ENCODE results near the gene HPCAL1. TPM values are rescaled to one million over a fixed set of nuclear protein-coding genes. Genes with fewer than 3 reads are reported as not detected.

The HPCAL1 gene
- total RNA-seq, 2 experiments from 2014 or later, result 9.2 to 9.7 TPM

DNA sequence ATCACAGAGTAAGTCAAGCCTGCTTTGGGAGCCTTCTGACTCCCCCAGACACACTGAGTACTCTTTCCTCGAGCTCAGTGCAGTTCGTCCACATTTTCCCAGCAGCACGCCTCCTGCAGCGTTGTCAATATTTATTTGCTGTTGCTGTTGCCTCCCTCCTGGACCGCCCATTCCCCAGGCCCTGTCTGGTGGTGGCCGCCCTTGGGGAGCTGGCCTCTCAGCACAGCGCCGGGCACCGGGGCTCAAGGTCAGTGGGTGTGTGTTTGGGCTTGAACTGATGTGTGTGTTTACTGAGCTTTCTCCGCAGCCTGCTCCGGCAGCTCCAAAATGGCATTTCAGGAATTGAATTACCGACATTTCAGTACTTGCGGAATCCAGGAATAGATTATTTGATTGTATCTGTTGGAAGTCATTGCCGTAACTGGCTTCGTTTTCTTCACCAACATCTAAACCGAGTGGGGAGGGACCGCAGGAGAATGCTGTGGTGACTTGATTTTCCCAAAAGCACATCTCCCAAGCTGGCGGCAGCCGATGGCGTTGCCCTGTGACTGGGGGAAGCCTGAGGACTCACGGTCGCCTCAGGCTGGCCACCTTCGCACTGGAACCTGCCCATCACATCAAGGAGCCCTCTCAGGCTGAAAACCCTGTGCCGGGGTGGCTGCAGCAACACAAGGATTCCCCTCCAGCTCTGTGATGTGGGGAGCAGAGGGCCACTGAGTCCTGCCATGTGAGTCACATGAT lies 66.0 kb downstream of the HPCAL1 start:
- Histone ChIP-seq H3K79me2 (ENCODE audit: insufficient read depth, low read depth, low read length) (no peaks in the 10 kb centered on the region), H3K36me3 (ENCODE audit: insufficient read depth, low read length) (no peaks in the 10 kb centered on the region), H3K4me3 (ENCODE audit: low read depth, low read length, poor library complexity, severe bottlenecking) (no peak overlapping the region), H3K4me1 (ENCODE audit: insufficient read depth, low read length, poor library complexity, severe bottlenecking) (peaks cover 6% of the 10 kb centered on the region), H3K27ac (ENCODE audit: low read depth, low read length, poor library complexity, severe bottlenecking) (no peak overlapping the region), H3K4me2 (ENCODE audit: low read length) (no peak overlapping the region), H3K9me2 (ENCODE audit: insufficient read depth, low read length) (no peaks in the 10 kb centered on the region), H2AFZ (ENCODE audit: low read length) (no peak overlapping the region), H4K20me1 (ENCODE audit: insufficient read depth, low read length) (no peaks in the 10 kb centered on the region), H3K9me3 (ENCODE audit: low read length) (no peaks in the 10 kb centered on the region)
- DNase-seq (ENCODE audit: low spot score), result no peak
- TF ChIP-seq EZH2phosphoT487 (IDR thresholded peaks at IDR 0.05; ENCODE audit: borderline replicate concordance, low read depth, low read length), result no peak
- TF ChIP-seq, protein P1, sequence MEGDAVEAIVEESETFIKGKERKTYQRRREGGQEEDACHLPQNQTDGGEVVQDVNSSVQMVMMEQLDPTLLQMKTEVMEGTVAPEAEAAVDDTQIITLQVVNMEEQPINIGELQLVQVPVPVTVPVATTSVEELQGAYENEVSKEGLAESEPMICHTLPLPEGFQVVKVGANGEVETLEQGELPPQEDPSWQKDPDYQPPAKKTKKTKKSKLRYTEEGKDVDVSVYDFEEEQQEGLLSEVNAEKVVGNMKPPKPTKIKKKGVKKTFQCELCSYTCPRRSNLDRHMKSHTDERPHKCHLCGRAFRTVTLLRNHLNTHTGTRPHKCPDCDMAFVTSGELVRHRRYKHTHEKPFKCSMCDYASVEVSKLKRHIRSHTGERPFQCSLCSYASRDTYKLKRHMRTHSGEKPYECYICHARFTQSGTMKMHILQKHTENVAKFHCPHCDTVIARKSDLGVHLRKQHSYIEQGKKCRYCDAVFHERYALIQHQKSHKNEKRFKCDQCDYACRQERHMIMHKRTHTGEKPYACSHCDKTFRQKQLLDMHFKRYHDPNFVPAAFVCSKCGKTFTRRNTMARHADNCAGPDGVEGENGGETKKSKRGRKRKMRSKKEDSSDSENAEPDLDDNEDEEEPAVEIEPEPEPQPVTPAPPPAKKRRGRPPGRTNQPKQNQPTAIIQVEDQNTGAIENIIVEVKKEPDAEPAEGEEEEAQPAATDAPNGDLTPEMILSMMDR (conservative IDR thresholded peaks at IDR 0.05; ENCODE audit: low read length), result no peak
- CTCF ChIA-PET (ENCODE audit: unreplicated experiment), result interaction anchor here (0.7 kb wide), 1 partner anchor 40 kb away, joined by 3 read pairs; no protein-coding TSS in a partner anchor
- POLR2A ChIA-PET, result interaction anchor here (1.0 to 1.2 kb wide), 2 partner anchors 15 to 16 kb away, joined by 3 to 5 read pairs; no protein-coding TSS in a partner anchor
- intact Hi-C loops (cut with micrococcal nuclease; ENCODE audit: unreplicated experiment), result no loop called here
- no TSS peak for BruUV-seq (replicated peaks)

DNA sequence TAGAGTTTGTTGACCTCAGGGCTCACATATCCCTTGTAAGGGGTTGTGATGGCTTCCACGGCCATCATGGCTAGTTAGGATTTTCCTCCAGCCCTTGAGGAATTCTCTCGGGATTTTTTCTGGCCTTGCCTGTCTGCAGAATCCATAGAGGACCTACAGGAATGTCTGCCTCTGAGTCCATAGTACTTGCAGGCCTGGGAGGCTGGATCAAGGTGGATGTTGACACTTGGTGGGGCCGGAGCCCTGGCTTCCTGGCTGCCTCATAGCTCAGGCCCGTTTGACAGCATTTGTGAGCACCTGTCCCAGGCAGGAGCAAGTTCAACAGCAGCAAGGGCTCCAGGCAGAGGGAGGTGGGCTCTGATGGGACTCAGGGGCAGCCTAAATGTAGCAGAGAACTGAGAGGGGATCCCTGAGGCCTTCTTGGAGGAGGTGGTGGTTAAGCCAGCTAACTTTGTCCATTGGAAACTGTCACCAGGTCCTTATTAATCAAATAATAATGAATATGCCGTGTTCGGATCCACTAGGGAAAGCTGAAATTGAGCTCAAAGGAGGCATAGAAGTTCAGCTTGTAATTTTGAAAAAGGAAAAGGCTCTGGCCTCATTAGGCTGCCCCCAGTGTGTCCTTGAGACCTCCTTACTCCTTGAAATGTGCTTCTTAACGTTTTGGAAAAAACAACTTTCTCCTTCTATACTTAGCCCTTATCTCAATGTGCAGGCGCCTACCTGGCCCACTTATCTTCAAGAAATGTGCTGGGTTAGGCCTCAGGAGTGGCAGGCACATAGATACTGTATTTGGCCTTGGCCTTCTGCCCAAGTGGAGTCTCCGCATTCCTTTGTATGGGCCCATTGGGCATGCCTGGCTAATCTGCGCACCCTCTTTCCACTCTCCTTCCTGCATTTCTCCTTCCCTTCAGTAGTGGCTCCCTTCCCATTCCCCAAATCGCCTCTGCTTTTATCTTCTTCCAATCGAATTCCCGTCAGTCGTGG lies 66.9 kb downstream of the HPCAL1 start:
- Histone ChIP-seq H2AFZ (ENCODE audit: low read length) (no peak overlapping the region), H4K20me1 (ENCODE audit: insufficient read depth, low read length) (no peaks in the 10 kb centered on the region), H3K27ac (ENCODE audit: low read depth, low read length, poor library complexity, severe bottlenecking) (no peak overlapping the region), H3K9me2 (ENCODE audit: insufficient read depth, low read length) (no peaks in the 10 kb centered on the region), H3K4me2 (ENCODE audit: low read length) (no peak overlapping the region), H3K36me3 (ENCODE audit: insufficient read depth, low read length) (no peaks in the 10 kb centered on the region), H3K79me2 (ENCODE audit: insufficient read depth, low read depth, low read length) (no peaks in the 10 kb centered on the region), H3K4me3 (ENCODE audit: low read depth, low read length, poor library complexity, severe bottlenecking) (no peak overlapping the region), H3K4me1 (ENCODE audit: insufficient read depth, low read length, poor library complexity, severe bottlenecking) (peaks cover 7% of the 10 kb centered on the region), H3K9me3 (ENCODE audit: low read length) (no peaks in the 10 kb centered on the region)
- BruUV-seq (replicated peaks), result no TSS peak
- CTCF ChIA-PET (ENCODE audit: unreplicated experiment), result no interaction called here
- intact Hi-C loops (cut with micrococcal nuclease; ENCODE audit: unreplicated experiment), result no loop called here
- no peak for TF ChIP-seq EZH2phosphoT487 (IDR thresholded peaks at IDR 0.05; ENCODE audit: borderline replicate concordance, low read depth, low read length)
- TF ChIP-seq, protein P1 (conservative IDR thresholded peaks at IDR 0.05; ENCODE audit: low read length), result no peak
- POLR2A ChIA-PET, result interaction anchor here (1.0 to 1.2 kb wide), 2 partner anchors 14 to 16 kb away, joined by 3 to 5 read pairs; no protein-coding TSS in a partner anchor
- DNase-seq (ENCODE audit: low spot score), result no peak

Measured in OCI-LY7 (cell line).